Body of pancreas (tissue), 4 donors: Measurements from ENCODE around the gene UHMK1.

Experiments used
- CTCF ChIP-seq, 7 experiments: fragments of 450-650 bp in 4 of 7; fragments of 200-600 bp in 3 of 7; sonication (generic) in 3 of 7; IDR thresholded peaks; one replicate each; pipeline ENCODE4 v1.5.1; 2016 to 2019; ENCODE audit warnings: antibody characterized with exemption in 7 of 7
- POLR2A ChIP-seq, 3 donors: fragments of 450-650 bp; IDR thresholded peaks; one replicate each; pipeline ENCODE4 v1.6.1; 2016; ENCODE audit warnings: antibody characterized with exemption in 3 of 3, mild to moderate bottlenecking in 2 of 3

- TF ChIP-seq CTCF (IDR thresholded peaks at IDR 0.05) = no peak
- no peak for TF ChIP-seq POLR2A (IDR thresholded peaks at IDR 0.05)
These were observed 54.5 kb downstream of the UHMK1 start for GRCh38 chr1:162551969-162552683.
